NB4 (cell line): ENCODE measurements around the gene DTX3.

Source experiments
- POLR2A ChIP-seq: IDR thresholded peaks from 2 replicates; pipeline ENCODE4 v1.6.1; 2011; ENCODE audit warnings: mild to moderate bottlenecking; ENCODE audit not compliant: insufficient read length; ENCODE audit errors: extremely low read depth
- TF ChIP-seq, protein P1 (sequence below): IDR thresholded peaks from one replicate; pipeline ENCODE4 v1.5.1; 2012; ENCODE audit warnings: low read depth, low read length
- TF ChIP-seq, protein P2 (sequence below): IDR thresholded peaks from 2 replicates; pipeline ENCODE4 v1.6.1; 2011; ENCODE audit warnings: low read depth, low read length

DNA sequence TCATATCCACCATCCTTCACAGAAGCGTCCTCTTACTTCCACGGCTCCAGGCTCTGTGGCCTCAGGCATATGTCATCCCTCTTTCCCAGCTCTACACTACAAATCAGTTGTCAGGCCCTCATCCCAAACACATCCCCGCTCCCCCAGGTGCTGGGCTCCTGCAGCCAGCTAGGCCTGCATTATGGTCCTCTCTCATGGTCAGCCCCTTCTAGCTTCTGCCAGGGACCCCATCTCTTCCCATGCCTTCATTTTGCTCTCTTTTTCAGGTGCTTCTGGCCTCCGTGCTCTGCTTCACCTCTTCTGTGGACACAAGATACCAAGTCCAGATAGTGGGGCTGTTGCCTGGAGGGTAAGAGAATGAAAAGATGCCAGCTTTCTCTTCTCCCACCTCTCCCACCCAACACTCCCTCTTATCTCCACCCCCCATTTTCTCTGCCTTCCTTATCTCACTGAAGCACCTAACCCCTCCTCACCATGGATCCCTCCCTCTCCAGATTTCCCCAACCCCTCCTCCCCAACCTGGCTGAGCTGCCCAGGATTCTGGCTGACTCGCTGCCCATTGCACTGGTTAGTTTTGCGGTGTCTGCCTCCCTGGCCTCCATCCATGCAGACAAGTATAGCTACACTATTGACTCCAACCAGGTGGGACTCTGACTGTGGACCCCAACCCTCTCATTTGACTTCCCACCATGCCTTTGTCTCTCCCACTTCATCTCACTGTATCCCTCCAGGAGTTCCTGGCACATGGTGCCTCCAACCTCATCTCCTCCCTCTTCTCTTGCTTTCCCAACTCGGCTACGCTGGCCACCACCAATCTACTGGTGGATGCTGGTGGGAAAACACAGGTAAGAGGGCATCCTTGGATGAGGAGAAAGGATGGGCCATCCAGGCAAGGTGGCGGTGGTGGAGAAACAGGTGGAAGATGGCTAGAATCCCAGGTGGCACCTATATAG lies 17.9 kb downstream of the DTX3 start:
- no peak for TF ChIP-seq POLR2A
- TF ChIP-seq, protein P1, sequence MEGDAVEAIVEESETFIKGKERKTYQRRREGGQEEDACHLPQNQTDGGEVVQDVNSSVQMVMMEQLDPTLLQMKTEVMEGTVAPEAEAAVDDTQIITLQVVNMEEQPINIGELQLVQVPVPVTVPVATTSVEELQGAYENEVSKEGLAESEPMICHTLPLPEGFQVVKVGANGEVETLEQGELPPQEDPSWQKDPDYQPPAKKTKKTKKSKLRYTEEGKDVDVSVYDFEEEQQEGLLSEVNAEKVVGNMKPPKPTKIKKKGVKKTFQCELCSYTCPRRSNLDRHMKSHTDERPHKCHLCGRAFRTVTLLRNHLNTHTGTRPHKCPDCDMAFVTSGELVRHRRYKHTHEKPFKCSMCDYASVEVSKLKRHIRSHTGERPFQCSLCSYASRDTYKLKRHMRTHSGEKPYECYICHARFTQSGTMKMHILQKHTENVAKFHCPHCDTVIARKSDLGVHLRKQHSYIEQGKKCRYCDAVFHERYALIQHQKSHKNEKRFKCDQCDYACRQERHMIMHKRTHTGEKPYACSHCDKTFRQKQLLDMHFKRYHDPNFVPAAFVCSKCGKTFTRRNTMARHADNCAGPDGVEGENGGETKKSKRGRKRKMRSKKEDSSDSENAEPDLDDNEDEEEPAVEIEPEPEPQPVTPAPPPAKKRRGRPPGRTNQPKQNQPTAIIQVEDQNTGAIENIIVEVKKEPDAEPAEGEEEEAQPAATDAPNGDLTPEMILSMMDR: no peak
- TF ChIP-seq, protein P2, sequence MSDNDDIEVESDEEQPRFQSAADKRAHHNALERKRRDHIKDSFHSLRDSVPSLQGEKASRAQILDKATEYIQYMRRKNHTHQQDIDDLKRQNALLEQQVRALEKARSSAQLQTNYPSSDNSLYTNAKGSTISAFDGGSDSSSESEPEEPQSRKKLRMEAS: no peak
